BJ (cell line): ENCODE results near the gene PGM1. TPM values are rescaled to one million over a fixed set of nuclear protein-coding genes. Genes with fewer than 3 reads are reported as not detected.

Experiments
- CTCF ChIA-PET: fragments of 350-600 bp; formaldehyde crosslinking; extraction: SDS; loops from one replicate; lab custom pipeline; 2021; ENCODE audit warnings: antibody characterized with exemption, inconsistent platforms; lab: Yijun Ruan, JAX
- POLR2A ChIA-PET: fragments of 300-600 bp; sonication (Branson Sonifier 250); formaldehyde crosslinking; extraction: SDS; loops from one replicate; lab custom pipeline; 2021; ENCODE audit warnings: antibody characterized with exemption; lab: Charles Lee
- DNase-seq: peaks from one replicate; pipeline ENCODE4 v3.0.0-alpha.2; 2011; ENCODE audit warnings: low read depth
- H3K27me3 ChIP-seq: 2 replicates; pipeline ENCODE4 v1.6.0; 2011; ENCODE audit warnings: low read length; ENCODE audit not compliant: control insufficient read depth, insufficient read depth
- H3K36me3 ChIP-seq: 2 replicates; pipeline ENCODE4 v1.5.1; 2011; ENCODE audit warnings: low read length; ENCODE audit not compliant: control insufficient read depth, insufficient read depth
- H3K4me3 ChIP-seq: 2 replicates; pipeline ENCODE4 v1.5.1; 2011; ENCODE audit warnings: low read depth, mild to moderate bottlenecking, control low read depth, low read length
- CTCF ChIP-seq: IDR thresholded peaks from 2 replicates; pipeline ENCODE4 v1.5.1; 2011; ENCODE audit warnings: low read depth, mild to moderate bottlenecking, control low read depth, inconsistent platforms, low read length, moderate library complexity; ENCODE audit not compliant: insufficient read depth
- polyA plus RNA-seq: library from polyadenylated mRNA; depleted of rRNA; stranded (reverse); fragments of >200 nt; gene quantifications from 2 replicates; pipeline ENCODE4 v1.2.3, GENCODE V29; 2011

PGM1 gene
- polyA plus RNA-seq, 1 experiment: 29.6 TPM

DNA sequence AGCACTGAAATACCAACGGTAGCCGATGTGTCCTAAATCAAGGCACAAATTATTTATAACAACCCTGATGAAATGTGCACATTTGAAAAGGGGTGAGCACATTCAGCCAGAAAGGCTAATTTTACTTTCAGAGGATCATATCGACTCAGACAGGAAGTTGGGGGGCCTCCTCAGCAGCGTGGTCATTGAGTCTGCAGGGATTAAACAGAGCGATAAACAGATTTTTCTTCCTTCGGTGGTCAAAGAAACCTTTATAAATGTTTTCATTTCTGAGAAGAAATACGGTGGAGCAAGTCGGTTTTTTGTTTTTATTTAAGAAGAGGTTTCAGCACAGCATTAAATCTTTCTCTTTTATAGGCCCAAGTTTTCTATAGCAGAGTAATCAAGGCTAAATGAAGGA, 45.7 kb downstream of the PGM1 start:
- no peak for DNase-seq
- ChIA-PET CTCF (no interaction called here), POLR2A (no interaction called here)
- no peak for TF ChIP-seq CTCF
- Histone ChIP-seq H3K4me3 (no peak overlapping the region), H3K36me3 (peaks cover 12% of the 10 kb centered on the region), H3K27me3 (no peaks in the 10 kb centered on the region)

GRCh38 chr1:63640633-63641567, 47.7 kb downstream of the PGM1 start:
- ChIA-PET POLR2A (no interaction called here), CTCF (interaction anchor here (1.3 kb wide), 1 partner anchor 24 kb away, joined by 3 read pairs; no protein-coding TSS in a partner anchor)
- DNase-seq: no peak
- H3K36me3 ChIP-seq: peaks cover 12% of the 10 kb centered on the region
- no peak for TF ChIP-seq CTCF
- H3K27me3 ChIP-seq: no peaks in the 10 kb centered on the region
- H3K4me3 ChIP-seq: no peak overlapping the region

GRCh38 chr1:63641615-63642014, 48.4 kb downstream of the PGM1 start:
- no peaks in the 10 kb centered on the region for H3K27me3 ChIP-seq
- H3K36me3 ChIP-seq: peaks cover 9% of the 10 kb centered on the region
- no peak for TF ChIP-seq CTCF
- H3K4me3 ChIP-seq: no peak overlapping the region
- POLR2A ChIA-PET: no interaction called here
- no peak for DNase-seq
- CTCF ChIA-PET: interaction anchor here (1.3 kb wide), 1 partner anchor 25 kb away, joined by 3 read pairs; no protein-coding TSS in a partner anchor

- ChIA-PET CTCF (no interaction called here), POLR2A (no interaction called here)
- Histone ChIP-seq H3K4me3 (no peak overlapping the region), H3K27me3 (no peaks in the 10 kb centered on the region), H3K36me3 (peaks cover 5% of the 10 kb centered on the region)
- no peak for DNase-seq
- TF ChIP-seq CTCF: no peak
Observed at GRCh38 chr1:63642901-63643300, 49.7 kb downstream of the PGM1 start.

DNA sequence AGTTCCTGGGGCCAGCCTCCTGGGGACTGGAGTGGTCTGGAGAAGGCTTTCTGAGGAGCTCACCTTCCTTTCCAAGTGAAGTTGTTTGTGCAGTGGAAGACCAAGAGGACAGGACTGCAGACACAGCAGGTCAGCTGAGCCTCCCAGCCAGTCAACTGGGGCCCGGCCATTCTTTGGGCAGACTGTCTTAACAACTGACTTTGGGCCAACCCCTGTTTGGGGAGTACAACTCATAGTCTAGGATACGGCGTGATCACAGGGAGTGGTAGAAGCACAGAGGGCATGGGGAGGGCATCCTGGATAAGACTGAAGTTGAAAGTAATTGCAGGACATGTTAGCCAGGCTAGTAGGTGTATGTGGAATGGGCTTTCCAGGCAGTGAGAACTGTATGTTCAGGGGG, 50.3 kb downstream of the PGM1 start:
- ChIA-PET CTCF (no interaction called here), POLR2A (no interaction called here)
- Histone ChIP-seq H3K36me3 (peaks cover 5% of the 10 kb centered on the region), H3K4me3 (no peak overlapping the region), H3K27me3 (no peaks in the 10 kb centered on the region)
- TF ChIP-seq CTCF: no peak
- no peak for DNase-seq
